Astrocyte of the cerebellum (primary cell): ENCODE measurements around the gene LIMA1.
"Not testable (repeated sequence)": the region's sequence is repeated elsewhere in the genome, so short reads cannot be mapped to it uniquely, and the experiment has no call there.

Source experiments
- DNase-seq: peaks from one replicate; pipeline ENCODE4 v3.0.0-alpha.2; 2011; ENCODE audit warnings: low read depth
- H3K4me3 ChIP-seq: 2 replicates; pipeline ENCODE4 v1.5.1; 2011; ENCODE audit warnings: mild to moderate bottlenecking, low read depth, low read length, moderate library complexity
- in situ Hi-C: cut with HindIII; loops from 2 replicates; pipeline ENCODE4 v1.10.0; 2017; ENCODE audit warnings: low sequenced_read_pairs
- TF ChIP-seq, protein P1 (sequence below): IDR thresholded peaks from 2 replicates; pipeline ENCODE4 v1.5.1; 2012; ENCODE audit warnings: low read length, low read depth, moderate library complexity, mild to moderate bottlenecking; ENCODE audit errors: missing control alignments

Gene LIMA1

DNA sequence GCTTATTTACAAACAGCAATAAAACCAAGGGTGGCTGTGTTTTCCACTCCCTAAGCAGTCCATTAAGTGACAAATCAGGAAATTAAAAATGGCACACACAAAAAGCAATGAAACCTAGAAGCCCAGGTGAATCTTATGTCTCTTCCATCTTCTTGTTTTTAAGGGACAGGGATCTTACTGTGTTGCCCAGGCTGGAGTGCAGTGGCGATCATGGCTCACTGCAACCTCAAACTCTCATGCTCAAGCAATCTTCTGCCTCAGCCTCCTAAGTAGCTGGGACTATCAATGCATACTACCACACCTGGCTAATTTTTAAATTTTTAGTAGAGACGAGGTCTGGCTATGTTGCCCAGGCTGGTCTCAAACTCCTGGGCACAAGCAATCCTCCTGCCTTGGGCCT, 63.8 kb downstream of the LIMA1 start:
- peak overlapping the region; percentile 71 for H3K4me3 ChIP-seq
- DNase-seq: no peak
- in situ Hi-C loops: no loop called here
- TF ChIP-seq, protein P1, sequence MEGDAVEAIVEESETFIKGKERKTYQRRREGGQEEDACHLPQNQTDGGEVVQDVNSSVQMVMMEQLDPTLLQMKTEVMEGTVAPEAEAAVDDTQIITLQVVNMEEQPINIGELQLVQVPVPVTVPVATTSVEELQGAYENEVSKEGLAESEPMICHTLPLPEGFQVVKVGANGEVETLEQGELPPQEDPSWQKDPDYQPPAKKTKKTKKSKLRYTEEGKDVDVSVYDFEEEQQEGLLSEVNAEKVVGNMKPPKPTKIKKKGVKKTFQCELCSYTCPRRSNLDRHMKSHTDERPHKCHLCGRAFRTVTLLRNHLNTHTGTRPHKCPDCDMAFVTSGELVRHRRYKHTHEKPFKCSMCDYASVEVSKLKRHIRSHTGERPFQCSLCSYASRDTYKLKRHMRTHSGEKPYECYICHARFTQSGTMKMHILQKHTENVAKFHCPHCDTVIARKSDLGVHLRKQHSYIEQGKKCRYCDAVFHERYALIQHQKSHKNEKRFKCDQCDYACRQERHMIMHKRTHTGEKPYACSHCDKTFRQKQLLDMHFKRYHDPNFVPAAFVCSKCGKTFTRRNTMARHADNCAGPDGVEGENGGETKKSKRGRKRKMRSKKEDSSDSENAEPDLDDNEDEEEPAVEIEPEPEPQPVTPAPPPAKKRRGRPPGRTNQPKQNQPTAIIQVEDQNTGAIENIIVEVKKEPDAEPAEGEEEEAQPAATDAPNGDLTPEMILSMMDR: no peak

DNA sequence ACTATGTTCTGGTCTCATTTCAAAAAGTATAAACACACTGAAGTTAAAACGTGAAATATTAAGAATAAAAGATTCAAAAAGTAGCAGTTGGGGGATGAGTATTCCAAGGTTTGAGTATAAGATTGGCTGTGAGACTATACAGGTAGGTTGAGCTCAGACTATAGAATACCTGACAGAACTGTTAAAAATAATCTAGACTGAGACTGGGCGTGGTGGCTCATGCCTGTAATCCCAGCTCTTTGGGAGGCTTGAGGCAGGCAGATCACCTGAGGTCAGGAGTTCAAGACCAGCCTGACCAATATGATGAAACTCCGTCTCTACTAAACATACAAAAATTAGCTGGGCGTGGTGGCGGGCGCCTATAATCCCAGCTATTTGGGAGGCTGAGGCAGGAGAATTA, 64.3 kb downstream of the LIMA1 start:
- H3K4me3 ChIP-seq: peak overlapping the region; percentile 71
- in situ Hi-C loops, DNase-seq: not testable (repeated sequence)

GRCh38 chr12:50218386-50218785, 64.9 kb downstream of the LIMA1 start:
- in situ Hi-C loops: no loop called here
- TF ChIP-seq, protein P1: no peak
- no peak for DNase-seq
- H3K4me3 ChIP-seq: no peak overlapping the region

DNA sequence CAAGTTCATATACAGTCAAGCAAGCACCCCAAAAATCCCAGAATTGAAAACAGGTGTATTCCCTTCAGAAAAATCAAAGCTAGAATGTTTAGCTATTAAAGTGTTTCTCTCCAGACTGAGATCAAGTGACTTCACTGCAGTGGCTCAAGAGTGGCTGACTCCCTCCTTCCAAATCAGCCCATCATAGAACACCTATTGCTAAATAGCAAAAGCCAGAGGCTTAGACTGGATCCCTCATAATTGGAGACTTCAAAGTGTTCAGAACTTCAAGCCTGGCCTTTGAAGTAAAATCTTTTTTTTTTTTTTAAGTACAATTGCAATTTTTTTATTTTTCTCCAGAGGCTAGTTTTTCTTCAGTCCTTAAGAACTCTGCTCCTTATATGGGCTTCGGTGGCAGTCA, 66.1 kb downstream of the LIMA1 start:
- in situ Hi-C loops: no loop called here
- TF ChIP-seq, protein P1: no peak
- H3K4me3 ChIP-seq: no peak overlapping the region

DNA sequence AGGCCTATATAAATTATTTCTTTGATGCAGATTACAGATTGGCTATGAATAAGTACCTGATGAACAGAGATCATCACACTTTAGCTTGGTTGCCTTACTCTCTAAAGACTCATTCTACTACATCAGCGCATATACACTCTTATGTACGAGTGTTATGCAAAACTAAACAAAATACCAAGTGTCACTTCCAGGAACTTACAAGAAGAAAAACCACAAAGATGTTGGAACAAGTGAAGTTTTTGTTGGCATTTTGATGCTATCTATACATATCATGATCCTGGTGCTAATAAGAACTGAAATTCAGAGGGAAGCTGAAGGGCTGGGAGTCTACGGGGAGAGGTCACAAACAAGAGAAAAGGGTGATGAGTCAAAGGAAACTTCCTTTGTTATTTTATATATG, 68.3 kb downstream of the LIMA1 start:
- in situ Hi-C loops: no loop called here
- TF ChIP-seq, protein P1: no peak
- H3K4me3 ChIP-seq: no peak overlapping the region
- no peak for DNase-seq

More for the DNA sequence above, 66.1 kb downstream of the LIMA1 start:
- DNase-seq: no peak

GRCh38 chr12:50214018-50214417, 69.3 kb downstream of the LIMA1 start:
- H3K4me3 ChIP-seq: no peak overlapping the region
- in situ Hi-C loops: no loop called here
- no peak for DNase-seq
- TF ChIP-seq, protein P1: no peak

- TF ChIP-seq, protein P1: no peak
- no peak overlapping the region for H3K4me3 ChIP-seq
- in situ Hi-C loops: no loop called here
- no peak for DNase-seq
Measured at GRCh38 chr12:50213439-50213838, 69.9 kb downstream of the LIMA1 start.
